GM15510 (cell line): ENCODE data around the gene EFHD2.

ENCODE experiments used
- POLR2A ChIP-seq: IDR thresholded peaks from 3 replicates; pipeline ENCODE4 v1.6.1; 2011; ENCODE audit warnings: borderline replicate concordance; ENCODE audit not compliant: insufficient read length; ENCODE audit errors: extremely low read depth

Gene EFHD2

DNA sequence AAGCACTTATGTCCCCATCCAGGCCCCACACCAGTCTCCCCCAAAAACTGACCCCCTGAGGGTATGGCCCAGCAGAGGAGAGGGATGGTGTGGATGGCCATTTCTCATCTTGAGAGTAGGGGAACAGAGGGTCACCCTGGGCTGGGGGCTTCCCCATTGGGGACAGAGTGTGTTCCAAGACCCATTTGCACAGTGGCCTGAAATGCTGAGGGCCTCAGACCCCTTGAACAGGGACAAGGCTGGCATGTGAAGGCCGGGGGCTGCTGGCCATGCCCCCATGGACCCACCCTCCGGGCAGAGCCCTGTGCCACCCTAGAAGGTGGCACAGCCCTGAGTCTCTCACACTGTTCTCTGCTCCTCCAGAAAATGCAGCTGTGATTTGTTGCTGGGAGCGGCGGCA is 36.5 kb downstream of the EFHD2 start:
- TF ChIP-seq POLR2A: no peak

- TF ChIP-seq POLR2A: no peak
Observed at GRCh38 chr1:15448877-15449462, 39.3 kb downstream of the EFHD2 start.

GRCh38 chr1:15449567-15449966 is 39.9 kb downstream of the EFHD2 start:
- no peak for TF ChIP-seq POLR2A

DNA sequence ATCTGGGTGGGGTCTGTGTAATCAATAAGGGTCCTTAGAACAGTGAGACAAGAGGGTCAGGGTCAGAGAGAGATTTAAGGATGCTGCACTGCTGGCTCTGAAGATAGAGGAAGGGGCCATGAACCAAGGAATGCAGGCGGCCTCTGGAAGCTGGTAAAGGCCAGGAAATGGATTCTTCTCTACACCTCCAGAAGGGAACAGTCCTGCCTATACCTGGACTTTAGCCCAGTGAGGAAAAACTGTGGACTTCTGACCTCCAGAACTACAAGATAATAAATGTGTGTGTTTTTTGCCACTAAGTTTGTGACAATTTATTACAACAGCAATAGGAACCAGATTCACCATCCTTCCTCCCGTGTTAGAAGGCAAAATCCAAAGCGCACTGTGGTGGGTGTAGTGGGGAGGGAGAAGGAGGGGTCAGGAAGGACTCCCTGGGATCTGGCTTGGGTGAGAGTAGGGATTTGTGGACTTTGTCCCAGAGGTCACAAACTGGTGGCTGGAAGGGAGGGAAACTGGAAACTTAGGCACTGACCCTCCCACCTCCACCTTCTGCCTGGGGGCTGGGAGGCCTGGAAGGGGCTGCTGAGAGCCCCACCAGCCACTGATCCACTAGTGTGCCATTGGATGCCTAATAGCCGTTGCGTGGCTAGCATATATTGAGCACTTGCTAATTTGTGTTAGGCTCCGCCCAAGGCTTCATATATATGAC is 41.5 kb downstream of the EFHD2 start:
- TF ChIP-seq POLR2A: no peak

- no peak for TF ChIP-seq POLR2A
Observed at GRCh38 chr1:15452216-15452615, 42.5 kb downstream of the EFHD2 start.

- TF ChIP-seq POLR2A: no peak
Observed at GRCh38 chr1:15452866-15453571, 43.3 kb downstream of the EFHD2 start.

DNA sequence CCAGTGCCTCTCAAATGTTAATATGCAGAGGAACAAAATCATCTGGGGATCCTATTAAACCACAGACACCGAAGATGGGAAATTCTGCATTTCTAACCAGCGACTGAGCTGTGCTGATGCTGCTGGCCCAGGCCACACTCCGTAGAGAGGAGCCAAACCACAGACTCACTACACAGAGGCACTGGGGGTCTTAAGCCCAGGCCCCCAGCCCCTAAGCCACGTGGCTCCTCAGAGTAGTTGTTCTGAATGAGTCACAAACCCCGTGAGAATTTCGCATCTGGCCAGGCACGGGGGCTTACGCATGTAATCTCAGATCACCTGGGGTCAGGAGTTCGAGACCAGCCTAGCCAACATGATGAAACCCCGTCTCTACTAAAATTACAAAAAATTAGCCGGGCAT is 44.0 kb downstream of the EFHD2 start:
- TF ChIP-seq POLR2A: no peak

GRCh38 chr1:15454256-15454655 is 44.6 kb downstream of the EFHD2 start:
- no peak for TF ChIP-seq POLR2A

- TF ChIP-seq POLR2A: no peak
Observed at GRCh38 chr1:15455522-15455921, 45.8 kb downstream of the EFHD2 start.

DNA sequence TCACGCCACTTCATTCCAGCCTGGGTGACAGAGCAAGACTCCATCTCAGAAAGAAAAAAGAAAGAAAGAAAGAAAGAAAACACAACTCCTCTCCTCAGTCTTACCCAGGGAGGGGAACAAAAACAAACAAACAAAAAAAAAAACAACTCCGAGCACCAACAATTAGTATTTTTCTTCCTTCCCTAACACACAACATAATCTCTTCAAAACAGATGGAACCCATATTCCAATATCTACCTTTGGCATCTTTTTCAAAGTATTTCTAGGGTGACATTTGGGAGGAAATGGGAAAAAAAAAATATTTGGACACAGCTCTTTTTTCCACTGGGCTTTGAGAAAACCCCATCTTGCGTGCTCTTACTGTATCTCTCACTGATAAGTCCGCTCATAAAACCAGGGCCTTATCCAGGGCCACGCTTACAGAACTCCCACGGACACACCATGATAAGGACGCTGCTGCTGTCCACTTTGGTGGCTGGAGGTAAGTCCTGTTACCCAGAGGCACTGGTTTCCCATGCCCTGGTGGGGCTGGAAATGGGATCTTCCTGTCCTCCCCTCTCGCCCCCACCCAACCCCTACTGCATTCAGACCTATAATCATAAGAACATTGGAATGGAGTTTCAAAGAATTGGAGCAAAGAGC is 46.7 kb downstream of the EFHD2 start, which contains the start of gene CELA2A:
Gene CELA2A (plus strand): TSS at position 420 of the 642 bp plus-strand sequence. CDS start 22 bp downstream, at position 442.
- no peak for TF ChIP-seq POLR2A

GRCh38 chr1:15457585-15457984 is 47.9 kb downstream of the EFHD2 start:
- no peak for TF ChIP-seq POLR2A

DNA sequence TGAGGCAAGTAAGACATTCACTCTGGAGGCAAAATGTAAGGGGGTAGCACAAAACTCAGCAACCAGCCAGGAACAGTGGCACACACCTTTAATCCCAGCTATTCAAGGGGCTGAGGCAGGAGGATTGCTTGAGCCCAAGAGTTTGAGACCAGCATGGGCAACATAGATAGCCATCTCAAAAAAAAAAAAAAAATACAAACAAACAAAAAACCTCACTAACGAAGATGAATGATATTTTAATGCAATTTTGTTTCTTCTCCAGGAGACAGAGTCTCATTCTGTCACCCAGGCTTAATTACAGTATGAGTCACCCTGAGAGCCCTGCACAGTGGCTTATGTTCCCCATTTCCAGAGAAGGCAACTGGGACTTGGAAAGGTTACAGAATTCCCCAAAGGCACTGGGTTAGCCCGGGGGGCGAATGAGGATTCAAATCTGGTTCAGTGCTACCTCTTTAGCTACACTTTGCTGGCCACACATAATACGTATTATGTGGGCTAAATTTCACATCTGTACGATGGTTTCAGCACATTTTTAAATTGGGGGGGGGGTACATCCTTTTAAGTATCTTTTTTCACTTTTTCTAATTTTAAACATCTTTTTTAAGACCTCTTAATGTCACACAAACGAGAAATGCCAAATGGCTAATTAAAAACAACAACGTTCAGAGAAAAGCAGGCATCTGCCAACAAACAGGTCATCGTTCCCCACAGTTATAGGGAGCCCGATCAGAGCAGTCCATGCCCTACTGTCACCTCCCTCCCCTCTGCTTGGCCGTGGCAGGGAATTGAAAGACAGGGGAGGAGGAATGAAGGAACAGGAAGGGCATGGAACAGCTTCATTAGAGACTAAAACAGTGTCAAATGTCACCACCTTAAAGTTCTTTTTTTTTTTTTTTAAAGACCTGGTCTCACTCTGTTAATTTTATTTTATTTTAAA is 50.4 kb downstream of the EFHD2 start:
- TF ChIP-seq POLR2A: no peak

DNA sequence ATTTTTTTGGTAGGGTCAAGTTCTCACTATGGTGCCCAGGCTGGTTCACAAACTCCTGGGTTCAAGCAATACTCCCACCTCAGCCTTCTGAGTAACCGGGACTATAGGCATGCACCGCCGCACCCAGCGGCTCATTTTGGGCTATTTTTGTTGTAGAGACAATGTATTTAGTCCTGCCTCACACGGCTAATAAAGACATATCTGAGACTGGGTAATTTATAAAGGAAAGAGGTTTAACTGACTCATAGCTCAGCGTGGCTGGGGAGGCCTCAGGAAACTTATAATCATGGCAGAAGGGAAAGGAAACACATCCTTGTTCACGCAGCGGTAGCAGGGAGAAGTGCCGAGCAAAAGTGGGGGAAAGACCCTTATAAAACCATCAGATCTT is 51.0 kb downstream of the EFHD2 start:
- no peak for TF ChIP-seq POLR2A

DNA sequence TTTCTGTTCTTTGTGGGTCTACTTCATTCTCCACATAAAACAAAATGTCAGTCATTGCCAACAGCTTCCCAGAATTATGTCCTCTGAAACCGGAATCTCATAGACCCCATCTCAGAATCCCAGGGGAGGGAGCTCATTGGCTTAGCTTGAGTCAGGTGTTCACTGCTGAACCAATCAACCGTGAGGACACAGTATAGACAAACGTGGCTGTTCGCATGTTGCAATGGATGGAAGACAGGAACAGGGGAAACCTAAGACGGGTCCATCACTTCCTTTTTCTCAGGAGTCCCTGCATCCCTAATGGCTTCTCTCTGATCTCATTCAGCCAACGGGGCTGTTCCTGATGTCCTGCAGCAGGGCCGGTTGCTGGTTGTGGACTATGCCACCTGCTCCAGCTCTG is 56.0 kb downstream of the EFHD2 start:
- no peak for TF ChIP-seq POLR2A
